HCT116 (cell line): ENCODE data around the gene ALX4. TPM values are rescaled to one million over a fixed set of nuclear protein-coding genes. Genes with fewer than 3 reads are reported as not detected.

ENCODE experiments used
- ATAC-seq: fragments of 200-7000 bp; cut with Tn5 transposase; 2 replicates; pipeline ENCODE4 v1.9.1; 2020; ENCODE audit warnings: mild to moderate bottlenecking, moderate library complexity
- BruUV-seq: library from RNA; stranded (reverse); fragments of 400-500 nt; replicated peaks from 2 replicates; lab custom pipeline; 2021; lab: Mats Ljungman, UMichigan
- CTCF ChIA-PET: fragments of 300-600 bp; sonication (Branson Sonifier 250); formaldehyde crosslinking; loops from one replicate; lab custom pipeline; 2021; ENCODE audit warnings: antibody characterized with exemption; lab: Charles Lee
- POLR2A ChIA-PET: fragments of 300-600, 350-600 bp; sonication (Branson Sonifier 250); formaldehyde crosslinking; loops from one replicate; lab custom pipeline; 2021; ENCODE audit warnings: antibody characterized with exemption; lab: Charles Lee
- RAD21 ChIA-PET, 2 experiments: fragments of 300-600 bp; sonication (Branson Sonifier 250); formaldehyde crosslinking; loops; one replicate each; lab custom pipeline; 2023; ENCODE audit warnings: low total read pairs in 2 of 2; ENCODE audit not compliant: uncharacterized antibody in 2 of 2, unreplicated experiment in 2 of 2, low non-redundant PET in 1 of 2; lab: Charles Lee
- DNase-seq: peaks from one replicate; pipeline ENCODE4 v3.0.0-alpha.2; 2010; ENCODE audit warnings: low read depth, low spot score
- H2AFZ ChIP-seq: fragments of 200-600 bp; shearing (Covaris generic), sonication (generic); 2 replicates; pipeline ENCODE4 v1.6.1; 2017; ENCODE audit warnings: low read depth, mixed run types, mixed read lengths, antibody characterized with exemption, low read length; ENCODE audit not compliant: poor library complexity, severe bottlenecking
- H3K27ac ChIP-seq: 2 replicates; pipeline ENCODE4 v1.5.1; 2012; ENCODE audit warnings: low read depth, low read length
- H3K27me3 ChIP-seq: fragments of 200-600 bp; sonication (generic); 2 replicates; pipeline ENCODE4 v1.6.1; 2016; ENCODE audit warnings: mixed run types, low read length, mixed read lengths; ENCODE audit not compliant: insufficient read depth
- H3K36me3 ChIP-seq, 2 experiments: fragments of 200-500 bp in 1 of 2; fragments of 200-600 bp in 1 of 2; sonication (Bioruptor generic) in 1 of 2; sonication (generic) in 1 of 2; 2 replicates each; pipeline versions ENCODE4 v1.5.1 to v1.6.1; 2014 to 2016; ENCODE audit warnings: low read length in 2 of 2, inconsistent platforms in 1 of 2, mixed read lengths in 1 of 2, mixed run types in 1 of 2; ENCODE audit not compliant: insufficient read depth in 2 of 2, control insufficient read depth in 1 of 2
- H3K4me1 ChIP-seq, 2 experiments: fragments of 200-600 bp in 1 of 2; sonication (generic) in 1 of 2; 2 replicates each; pipeline versions ENCODE4 v1.5.1 to v1.6.1; 2012 to 2017; ENCODE audit warnings: low read length in 2 of 2, inconsistent platforms in 1 of 2, mild to moderate bottlenecking in 1 of 2, mixed read lengths in 1 of 2, mixed run types in 1 of 2, moderate library complexity in 1 of 2; ENCODE audit not compliant: insufficient read depth in 2 of 2, control insufficient read depth in 1 of 2
- H3K4me2 ChIP-seq: fragments of 200-600 bp; sonication (generic); 2 replicates; pipeline ENCODE4 v1.6.1; 2017; ENCODE audit warnings: mixed run types, low read length, mixed read lengths
- H3K4me3 ChIP-seq, 2 experiments: fragments of 200-600 bp in 1 of 2; sonication (generic) in 1 of 2; replicated peaks in 1 of 2; 2 replicates each; pipeline ENCODE4 v1.5.1; 2011 to 2016; ENCODE audit warnings: low read length in 2 of 2, control low read depth in 1 of 2, low read depth in 1 of 2, mild to moderate bottlenecking in 1 of 2, mixed read lengths in 1 of 2, mixed run types in 1 of 2
- H3K79me2 ChIP-seq: fragments of 200-600 bp; sonication (generic); 2 replicates; pipeline ENCODE4 v1.6.1; 2017; ENCODE audit warnings: mild to moderate bottlenecking, mixed run types, low read length, moderate library complexity, mixed read lengths; ENCODE audit not compliant: insufficient read depth
- H3K9ac ChIP-seq: fragments of 200-600 bp; sonication (generic); 2 replicates; pipeline ENCODE4 v1.6.1; 2016; ENCODE audit warnings: low read length, mixed read lengths
- H3K9me2 ChIP-seq: fragments of 200-600 bp; sonication (generic), shearing (Covaris generic); 2 replicates; pipeline ENCODE4 v1.6.1; 2017; ENCODE audit warnings: mixed run types, mild to moderate bottlenecking, moderate library complexity; ENCODE audit not compliant: insufficient read depth
- H3K9me3 ChIP-seq, 2 experiments: fragments of 200-500 bp in 1 of 2; fragments of 200-600 bp in 1 of 2; sonication (Bioruptor generic) in 1 of 2; sonication (generic) in 1 of 2; 2 replicates each; pipeline ENCODE4 v1.6.1; 2014 to 2017; ENCODE audit warnings: low read length in 2 of 2, mixed read lengths in 2 of 2, inconsistent platforms in 1 of 2, low read depth in 1 of 2, mild to moderate bottlenecking in 1 of 2, mixed run types in 1 of 2, moderate library complexity in 1 of 2; ENCODE audit not compliant: control insufficient read depth in 1 of 2, insufficient read depth in 1 of 2
- H4K20me1 ChIP-seq: fragments of 200-600 bp; sonication (generic), shearing (Covaris generic); 2 replicates; pipeline ENCODE4 v1.6.1; 2017; ENCODE audit warnings: mixed run types, mild to moderate bottlenecking, moderate library complexity; ENCODE audit not compliant: insufficient read depth
- CBX3 ChIP-seq: IDR thresholded peaks from 2 replicates; pipeline ENCODE4 v1.6.1; 2012; ENCODE audit warnings: low read depth
- CEBPB ChIP-seq: IDR thresholded peaks from 2 replicates; pipeline ENCODE4 v1.6.1; 2012; ENCODE audit warnings: low read depth
- EGR1 ChIP-seq: IDR thresholded peaks from 2 replicates; pipeline ENCODE4 v1.6.1; 2012; ENCODE audit warnings: low read depth
- ELF1 ChIP-seq: IDR thresholded peaks from 2 replicates; pipeline ENCODE4 v1.6.1; 2012; ENCODE audit warnings: low read depth, borderline replicate concordance
- EZH2 ChIP-seq: fragments of 200-600 bp; sonication (generic); IDR thresholded peaks from 2 replicates; pipeline ENCODE4 v1.6.1; 2017; ENCODE audit warnings: antibody characterized with exemption, mixed run types
- EZH2phosphoT487 ChIP-seq: fragments of 200-600 bp; IDR thresholded peaks from 2 replicates; pipeline ENCODE4 v1.6.1; 2018; ENCODE audit warnings: antibody characterized with exemption, borderline replicate concordance
- FOSL1 ChIP-seq: IDR thresholded peaks from 2 replicates; pipeline ENCODE4 v1.6.1; 2012; ENCODE audit warnings: low read depth
- JUND ChIP-seq: IDR thresholded peaks from 2 replicates; pipeline ENCODE4 v1.6.1; 2012
- POLR2AphosphoS5 ChIP-seq: IDR thresholded peaks from 2 replicates; pipeline ENCODE4 v1.6.1; 2011; ENCODE audit warnings: mild to moderate bottlenecking, low read depth, low read length, moderate library complexity
- SIN3A ChIP-seq: IDR thresholded peaks from 2 replicates; pipeline ENCODE4 v1.6.1; 2012; ENCODE audit warnings: low read depth
- SRF ChIP-seq: IDR thresholded peaks from 2 replicates; pipeline ENCODE4 v1.6.1; 2012; ENCODE audit warnings: low read depth
- YY1 ChIP-seq: IDR thresholded peaks from 2 replicates; pipeline ENCODE4 v1.6.1; 2011; ENCODE audit warnings: low read length, low read depth, moderate library complexity, mild to moderate bottlenecking; ENCODE audit not compliant: insufficient replicate concordance; ENCODE audit errors: extremely low read depth
- ZFX ChIP-seq: fragments of 450-650 bp; IDR thresholded peaks from 2 replicates; pipeline ENCODE4 v1.6.1; 2017
- ZNF274 ChIP-seq: fragments of 200-500 bp; sonication (Bioruptor generic); IDR thresholded peaks from 2 replicates; pipeline ENCODE4 v1.6.1; 2014; ENCODE audit warnings: mild to moderate bottlenecking, low read depth, low read length, inconsistent platforms
- intact Hi-C: fragments of 100-400 bp; cut with micrococcal nuclease; formaldehyde crosslinking; loops from 2 replicates; pipeline ENCODE4 v1.10.0; 2022
- total RNA-seq: library from RNA; stranded (reverse); gene quantifications from one replicate; pipeline ENCODE4 v1.2.1, GENCODE V29; 2021; ENCODE audit not compliant: unreplicated experiment
- TF ChIP-seq, protein P1 (sequence below): IDR thresholded peaks from 2 replicates; pipeline ENCODE4 v1.6.1; 2012; ENCODE audit warnings: low read depth
- TF ChIP-seq, protein P2 (sequence below): IDR thresholded peaks from 2 replicates; pipeline ENCODE4 v1.6.1; 2012
- TF ChIP-seq, protein P3 (sequence below), 3 experiments: fragments of 200-600 bp in 1 of 3; sonication (generic) in 1 of 3; IDR thresholded peaks in 2 of 3; conservative IDR thresholded peaks in 1 of 3; 2 replicates each; pipeline ENCODE4 v1.5.1; 2012 to 2017; ENCODE audit warnings: low read depth in 2 of 3, low read length in 2 of 3, antibody characterized with exemption in 1 of 3, borderline replicate concordance in 1 of 3, control low read depth in 1 of 3, mild to moderate bottlenecking in 1 of 3, mixed read lengths in 1 of 3, mixed run types in 1 of 3, moderate library complexity in 1 of 3; ENCODE audit not compliant: insufficient read depth in 1 of 3
- TF ChIP-seq, protein P4 (sequence below): IDR thresholded peaks from 2 replicates; pipeline ENCODE4 v1.6.1; 2012
- TF ChIP-seq, protein P5 (sequence below): IDR thresholded peaks from 2 replicates; pipeline ENCODE4 v1.6.1; 2011; ENCODE audit warnings: mild to moderate bottlenecking, low read length, moderate library complexity; ENCODE audit not compliant: insufficient replicate concordance; ENCODE audit errors: extremely low read depth

The ALX4 gene
- total RNA-seq, 1 experiment from 2014 or later = not detected

DNA sequence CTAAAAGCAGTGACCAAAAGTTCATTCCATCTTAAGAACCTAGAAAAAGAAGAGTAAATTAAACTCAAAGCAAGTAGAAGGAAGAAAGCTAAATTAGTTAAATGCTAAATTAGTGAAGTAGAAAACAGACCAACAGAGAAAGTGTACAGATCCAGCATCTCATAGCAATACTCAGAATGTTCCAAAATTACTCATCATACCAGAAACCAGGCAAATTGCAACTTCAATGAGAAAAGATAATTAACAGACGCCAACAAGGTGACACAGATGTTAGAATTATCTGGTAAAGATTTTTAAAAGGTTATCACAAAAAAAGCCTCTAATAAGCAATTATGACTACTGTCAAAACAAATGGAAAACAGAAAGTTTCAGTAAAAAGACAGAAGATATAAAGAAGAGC lies 96.8 kb downstream of the ALX4 start:
- Histone ChIP-seq H3K4me3 (no peak overlapping the region), H3K4me1 (no peaks in the 10 kb centered on the region), H3K9me2 (no peaks in the 10 kb centered on the region), H3K27me3 (no peaks in the 10 kb centered on the region), H3K36me3 (no peaks in the 10 kb centered on the region), H2AFZ (no peak overlapping the region), H3K27ac (no peak overlapping the region), H4K20me1 (no peaks in the 10 kb centered on the region), H3K4me2 (no peak overlapping the region)
- CTCF ChIA-PET = no interaction called here
- no TSS peak for BruUV-seq
- RAD21 ChIA-PET = no interaction called here
- ATAC-seq = no peak
- POLR2A ChIA-PET = no interaction called here
- TF ChIP-seq EGR1 (no peak), EZH2 (no peak), CBX3 (no peak), ELF1 (no peak), POLR2AphosphoS5 (no peak), FOSL1 (no peak), SRF (no peak), SIN3A (no peak), JUND (no peak), CEBPB (no peak), EZH2phosphoT487 (no peak), YY1 (no peak), ZFX (no peak), ZNF274 (no peak)
- TF ChIP-seq, protein P1, sequence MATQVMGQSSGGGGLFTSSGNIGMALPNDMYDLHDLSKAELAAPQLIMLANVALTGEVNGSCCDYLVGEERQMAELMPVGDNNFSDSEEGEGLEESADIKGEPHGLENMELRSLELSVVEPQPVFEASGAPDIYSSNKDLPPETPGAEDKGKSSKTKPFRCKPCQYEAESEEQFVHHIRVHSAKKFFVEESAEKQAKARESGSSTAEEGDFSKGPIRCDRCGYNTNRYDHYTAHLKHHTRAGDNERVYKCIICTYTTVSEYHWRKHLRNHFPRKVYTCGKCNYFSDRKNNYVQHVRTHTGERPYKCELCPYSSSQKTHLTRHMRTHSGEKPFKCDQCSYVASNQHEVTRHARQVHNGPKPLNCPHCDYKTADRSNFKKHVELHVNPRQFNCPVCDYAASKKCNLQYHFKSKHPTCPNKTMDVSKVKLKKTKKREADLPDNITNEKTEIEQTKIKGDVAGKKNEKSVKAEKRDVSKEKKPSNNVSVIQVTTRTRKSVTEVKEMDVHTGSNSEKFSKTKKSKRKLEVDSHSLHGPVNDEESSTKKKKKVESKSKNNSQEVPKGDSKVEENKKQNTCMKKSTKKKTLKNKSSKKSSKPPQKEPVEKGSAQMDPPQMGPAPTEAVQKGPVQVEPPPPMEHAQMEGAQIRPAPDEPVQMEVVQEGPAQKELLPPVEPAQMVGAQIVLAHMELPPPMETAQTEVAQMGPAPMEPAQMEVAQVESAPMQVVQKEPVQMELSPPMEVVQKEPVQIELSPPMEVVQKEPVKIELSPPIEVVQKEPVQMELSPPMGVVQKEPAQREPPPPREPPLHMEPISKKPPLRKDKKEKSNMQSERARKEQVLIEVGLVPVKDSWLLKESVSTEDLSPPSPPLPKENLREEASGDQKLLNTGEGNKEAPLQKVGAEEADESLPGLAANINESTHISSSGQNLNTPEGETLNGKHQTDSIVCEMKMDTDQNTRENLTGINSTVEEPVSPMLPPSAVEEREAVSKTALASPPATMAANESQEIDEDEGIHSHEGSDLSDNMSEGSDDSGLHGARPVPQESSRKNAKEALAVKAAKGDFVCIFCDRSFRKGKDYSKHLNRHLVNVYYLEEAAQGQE = no peak
- TF ChIP-seq, protein P2, sequence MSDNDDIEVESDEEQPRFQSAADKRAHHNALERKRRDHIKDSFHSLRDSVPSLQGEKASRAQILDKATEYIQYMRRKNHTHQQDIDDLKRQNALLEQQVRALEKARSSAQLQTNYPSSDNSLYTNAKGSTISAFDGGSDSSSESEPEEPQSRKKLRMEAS = no peak
- TF ChIP-seq, protein P3, sequence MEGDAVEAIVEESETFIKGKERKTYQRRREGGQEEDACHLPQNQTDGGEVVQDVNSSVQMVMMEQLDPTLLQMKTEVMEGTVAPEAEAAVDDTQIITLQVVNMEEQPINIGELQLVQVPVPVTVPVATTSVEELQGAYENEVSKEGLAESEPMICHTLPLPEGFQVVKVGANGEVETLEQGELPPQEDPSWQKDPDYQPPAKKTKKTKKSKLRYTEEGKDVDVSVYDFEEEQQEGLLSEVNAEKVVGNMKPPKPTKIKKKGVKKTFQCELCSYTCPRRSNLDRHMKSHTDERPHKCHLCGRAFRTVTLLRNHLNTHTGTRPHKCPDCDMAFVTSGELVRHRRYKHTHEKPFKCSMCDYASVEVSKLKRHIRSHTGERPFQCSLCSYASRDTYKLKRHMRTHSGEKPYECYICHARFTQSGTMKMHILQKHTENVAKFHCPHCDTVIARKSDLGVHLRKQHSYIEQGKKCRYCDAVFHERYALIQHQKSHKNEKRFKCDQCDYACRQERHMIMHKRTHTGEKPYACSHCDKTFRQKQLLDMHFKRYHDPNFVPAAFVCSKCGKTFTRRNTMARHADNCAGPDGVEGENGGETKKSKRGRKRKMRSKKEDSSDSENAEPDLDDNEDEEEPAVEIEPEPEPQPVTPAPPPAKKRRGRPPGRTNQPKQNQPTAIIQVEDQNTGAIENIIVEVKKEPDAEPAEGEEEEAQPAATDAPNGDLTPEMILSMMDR (IDR thresholded peaks at IDR 0.05 in 2 of 3, conservative IDR thresholded peaks at IDR 0.05 in 1 of 3; ENCODE audit: borderline replicate concordance in 1 of 3, insufficient read depth in 1 of 3, low read depth in 2 of 3, low read length in 2 of 3) = no peak
- TF ChIP-seq, protein P4, sequence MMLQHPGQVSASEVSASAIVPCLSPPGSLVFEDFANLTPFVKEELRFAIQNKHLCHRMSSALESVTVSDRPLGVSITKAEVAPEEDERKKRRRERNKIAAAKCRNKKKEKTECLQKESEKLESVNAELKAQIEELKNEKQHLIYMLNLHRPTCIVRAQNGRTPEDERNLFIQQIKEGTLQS = no peak
- TF ChIP-seq, protein P5, sequence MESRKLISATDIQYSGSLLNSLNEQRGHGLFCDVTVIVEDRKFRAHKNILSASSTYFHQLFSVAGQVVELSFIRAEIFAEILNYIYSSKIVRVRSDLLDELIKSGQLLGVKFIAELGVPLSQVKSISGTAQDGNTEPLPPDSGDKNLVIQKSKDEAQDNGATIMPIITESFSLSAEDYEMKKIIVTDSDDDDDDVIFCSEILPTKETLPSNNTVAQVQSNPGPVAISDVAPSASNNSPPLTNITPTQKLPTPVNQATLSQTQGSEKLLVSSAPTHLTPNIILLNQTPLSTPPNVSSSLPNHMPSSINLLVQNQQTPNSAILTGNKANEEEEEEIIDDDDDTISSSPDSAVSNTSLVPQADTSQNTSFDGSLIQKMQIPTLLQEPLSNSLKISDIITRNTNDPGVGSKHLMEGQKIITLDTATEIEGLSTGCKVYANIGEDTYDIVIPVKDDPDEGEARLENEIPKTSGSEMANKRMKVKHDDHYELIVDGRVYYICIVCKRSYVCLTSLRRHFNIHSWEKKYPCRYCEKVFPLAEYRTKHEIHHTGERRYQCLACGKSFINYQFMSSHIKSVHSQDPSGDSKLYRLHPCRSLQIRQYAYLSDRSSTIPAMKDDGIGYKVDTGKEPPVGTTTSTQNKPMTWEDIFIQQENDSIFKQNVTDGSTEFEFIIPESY = no peak
- TF ChIP-seq, all 23 proteins: peak for 0
- DNase-seq = no peak
- intact Hi-C loops = no loop called here
- no peaks in the 10 kb centered on the region for H3K79me2 ChIP-seq
- no peaks in the 10 kb centered on the region for H3K9me3 ChIP-seq
- no peak overlapping the region for H3K9ac ChIP-seq
